Upper lobe of left lung (tissue), 4 donors: ENCODE measurements around the gene APOM.

Experiments
- POLR2A ChIP-seq, 4 donors: fragments of 450-650 bp; IDR thresholded peaks; one replicate each; pipeline ENCODE4 v1.5.1; 2016 to 2017; ENCODE audit warnings: antibody characterized with exemption in 4 of 4, mild to moderate bottlenecking in 2 of 4
- TF ChIP-seq, protein P1 (sequence below), 6 experiments: fragments of 450-650 bp in 4 of 6; fragments of 200-600 bp in 2 of 6; sonication (generic) in 2 of 6; IDR thresholded peaks; one replicate each; pipeline ENCODE4 v1.5.1; 2016 to 2019; ENCODE audit warnings: antibody characterized with exemption in 6 of 6

DNA sequence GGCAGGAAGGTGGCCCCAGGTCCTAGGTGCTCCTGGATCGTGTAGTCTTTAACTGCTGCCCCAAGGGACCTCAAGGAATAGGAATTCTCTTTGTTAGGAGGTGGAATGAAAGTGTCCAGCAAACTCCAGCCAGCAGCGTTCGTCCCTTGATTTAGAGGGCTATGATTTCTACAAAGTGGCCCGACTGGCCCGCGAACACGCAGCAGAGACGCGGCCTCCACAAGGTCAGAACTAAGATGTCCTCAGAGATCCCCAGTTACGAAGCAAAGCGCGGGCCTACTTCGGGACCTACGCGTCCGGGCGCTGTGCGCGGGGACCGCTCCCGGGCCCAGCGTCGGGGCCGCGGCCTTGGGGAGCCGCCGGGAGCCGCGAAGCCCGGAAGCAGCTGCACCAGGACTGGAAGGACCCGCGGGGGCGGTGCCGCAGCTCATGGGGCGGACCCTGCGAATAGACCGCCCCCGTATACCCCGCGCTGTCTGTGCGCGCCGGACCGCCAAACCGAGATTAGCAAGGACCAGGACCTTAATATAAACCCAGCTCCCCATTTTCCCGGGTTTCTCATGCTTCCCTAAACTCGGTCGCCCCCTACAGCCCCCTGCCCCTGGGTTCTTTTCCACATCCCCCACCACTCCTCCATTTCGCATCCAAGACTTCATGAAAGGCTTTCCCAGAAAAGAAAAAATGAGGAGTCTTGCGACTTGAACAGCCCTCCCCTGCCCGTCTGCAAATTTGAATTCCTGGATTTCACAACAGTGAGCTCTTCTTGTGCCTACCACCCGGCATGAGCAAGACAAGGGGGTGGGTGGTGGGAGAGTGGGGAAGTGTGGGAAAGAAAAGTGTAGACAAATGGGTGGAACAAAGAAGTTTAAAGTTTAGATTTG lies 4.9 kb downstream of the APOM start, which contains the start of gene C6orf47:
- TF ChIP-seq POLR2A (IDR thresholded peaks at IDR 0.05), result peak; percentile 43 to 95 (median 86)
- TF ChIP-seq, protein P1, sequence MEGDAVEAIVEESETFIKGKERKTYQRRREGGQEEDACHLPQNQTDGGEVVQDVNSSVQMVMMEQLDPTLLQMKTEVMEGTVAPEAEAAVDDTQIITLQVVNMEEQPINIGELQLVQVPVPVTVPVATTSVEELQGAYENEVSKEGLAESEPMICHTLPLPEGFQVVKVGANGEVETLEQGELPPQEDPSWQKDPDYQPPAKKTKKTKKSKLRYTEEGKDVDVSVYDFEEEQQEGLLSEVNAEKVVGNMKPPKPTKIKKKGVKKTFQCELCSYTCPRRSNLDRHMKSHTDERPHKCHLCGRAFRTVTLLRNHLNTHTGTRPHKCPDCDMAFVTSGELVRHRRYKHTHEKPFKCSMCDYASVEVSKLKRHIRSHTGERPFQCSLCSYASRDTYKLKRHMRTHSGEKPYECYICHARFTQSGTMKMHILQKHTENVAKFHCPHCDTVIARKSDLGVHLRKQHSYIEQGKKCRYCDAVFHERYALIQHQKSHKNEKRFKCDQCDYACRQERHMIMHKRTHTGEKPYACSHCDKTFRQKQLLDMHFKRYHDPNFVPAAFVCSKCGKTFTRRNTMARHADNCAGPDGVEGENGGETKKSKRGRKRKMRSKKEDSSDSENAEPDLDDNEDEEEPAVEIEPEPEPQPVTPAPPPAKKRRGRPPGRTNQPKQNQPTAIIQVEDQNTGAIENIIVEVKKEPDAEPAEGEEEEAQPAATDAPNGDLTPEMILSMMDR (IDR thresholded peaks at IDR 0.05), result peak in 1 of 6 experiments; percentile 14
